ENCODE results near the gene ZNF296. TPM values are rescaled to one million over a fixed set of nuclear protein-coding genes. Genes with fewer than 3 reads are reported as not detected.
A peak's percentile ranks its signal among the peaks of the same experiment; 100 is the strongest.

The ZNF296 gene
- 1 to 10 TPM in 1 of 2 donors, under 1 TPM in 1; 0.87 to 2.9 TPM for total RNA-seq

GRCh38 chr19:45076029-45076850 is at the start of gene ZNF296:
Gene ZNF296, minus strand, starts transcription at chr19:45076478. Its CDS starts 105 bp downstream, at chr19:45076373.
- Histone ChIP-seq H3K36me3 (no peaks in the 10 kb centered on the region), H3K9me3 (no peaks in the 10 kb centered on the region), H3K4me3 (peak within 1 kb of the TSS; percentile 29 to 34), H3K27me3 (replicated peaks; ENCODE audit: insufficient read depth) (no peaks in the 10 kb centered on the region), H3K27ac (peak within 1 kb of the TSS; percentile 41 to 65), H3K4me1 (replicated peaks) (peaks cover 5% of the 10 kb centered on the region)
- TF ChIP-seq, protein P1, sequence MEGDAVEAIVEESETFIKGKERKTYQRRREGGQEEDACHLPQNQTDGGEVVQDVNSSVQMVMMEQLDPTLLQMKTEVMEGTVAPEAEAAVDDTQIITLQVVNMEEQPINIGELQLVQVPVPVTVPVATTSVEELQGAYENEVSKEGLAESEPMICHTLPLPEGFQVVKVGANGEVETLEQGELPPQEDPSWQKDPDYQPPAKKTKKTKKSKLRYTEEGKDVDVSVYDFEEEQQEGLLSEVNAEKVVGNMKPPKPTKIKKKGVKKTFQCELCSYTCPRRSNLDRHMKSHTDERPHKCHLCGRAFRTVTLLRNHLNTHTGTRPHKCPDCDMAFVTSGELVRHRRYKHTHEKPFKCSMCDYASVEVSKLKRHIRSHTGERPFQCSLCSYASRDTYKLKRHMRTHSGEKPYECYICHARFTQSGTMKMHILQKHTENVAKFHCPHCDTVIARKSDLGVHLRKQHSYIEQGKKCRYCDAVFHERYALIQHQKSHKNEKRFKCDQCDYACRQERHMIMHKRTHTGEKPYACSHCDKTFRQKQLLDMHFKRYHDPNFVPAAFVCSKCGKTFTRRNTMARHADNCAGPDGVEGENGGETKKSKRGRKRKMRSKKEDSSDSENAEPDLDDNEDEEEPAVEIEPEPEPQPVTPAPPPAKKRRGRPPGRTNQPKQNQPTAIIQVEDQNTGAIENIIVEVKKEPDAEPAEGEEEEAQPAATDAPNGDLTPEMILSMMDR (IDR thresholded peaks at IDR 0.05): no peak
- TF ChIP-seq POLR2AphosphoS5 (IDR thresholded peaks at IDR 0.05): peak; percentile 75
- peak; percentile 90 for TF ChIP-seq POLR2A (IDR thresholded peaks at IDR 0.05)
- peak; percentile 79 for DNase-seq (ENCODE audit: low spot score)
- WGBS: 3% methylated on average over 70 of the region's 81 CpGs
- intact Hi-C loops (cut with DNase I): no loop called here

GRCh38 chr19:45125360-45125759 is 49.1 kb upstream of the ZNF296 start:
- intact Hi-C loops (cut with DNase I): no loop called here
- Histone ChIP-seq H3K36me3 (no peaks in the 10 kb centered on the region), H3K27me3 (replicated peaks; ENCODE audit: insufficient read depth) (no peaks in the 10 kb centered on the region), H3K4me1 (replicated peaks) (peaks cover 9% of the 10 kb centered on the region), H3K4me3 (no peak overlapping the region), H3K9me3 (no peaks in the 10 kb centered on the region), H3K27ac (no peak overlapping the region)
- 96% methylated on average over 9 of the region's 9 CpGs for WGBS
- no peak for DNase-seq (ENCODE audit: low spot score)
- TF ChIP-seq, protein P1 (IDR thresholded peaks at IDR 0.05): no peak
- TF ChIP-seq POLR2AphosphoS5 (IDR thresholded peaks at IDR 0.05) (no peak), POLR2A (IDR thresholded peaks at IDR 0.05) (no peak)

GRCh38 chr19:45124021-45124420 is 47.7 kb upstream of the ZNF296 start:
- Histone ChIP-seq H3K4me3 (no peak overlapping the region), H3K9me3 (no peaks in the 10 kb centered on the region), H3K27ac (no peak overlapping the region), H3K4me1 (replicated peaks) (peaks cover 9% of the 10 kb centered on the region), H3K27me3 (replicated peaks; ENCODE audit: insufficient read depth) (no peaks in the 10 kb centered on the region), H3K36me3 (no peaks in the 10 kb centered on the region)
- TF ChIP-seq, protein P1 (IDR thresholded peaks at IDR 0.05): no peak
- TF ChIP-seq POLR2A (IDR thresholded peaks at IDR 0.05): no peak
- intact Hi-C loops (cut with DNase I): no loop called here
- DNase-seq (ENCODE audit: low spot score): no peak
- whole genome bisulfite sequencing: 69% methylated on average over 6 of the region's 6 CpGs

GRCh38 chr19:45123440-45123850 is 47.2 kb upstream of the ZNF296 start:
- intact Hi-C loops (cut with DNase I): no loop called here

More at GRCh38 chr19:45123440-45123850, 47.2 kb upstream of the ZNF296 start:
- no peak overlapping the region for H3K27ac ChIP-seq
- H3K9me3 ChIP-seq: no peaks in the 10 kb centered on the region
- H3K4me3 ChIP-seq: no peak overlapping the region
- TF ChIP-seq, protein P1 (IDR thresholded peaks at IDR 0.05): no peak
- peak; percentile 56 for TF ChIP-seq POLR2AphosphoS5 (IDR thresholded peaks at IDR 0.05)
- H3K36me3 ChIP-seq: no peaks in the 10 kb centered on the region
- peak; percentile 72 for DNase-seq (ENCODE audit: low spot score)
- peaks cover 9% of the 10 kb centered on the region for H3K4me1 ChIP-seq (replicated peaks)
- 36% methylated on average over 9 of the region's 9 CpGs for WGBS
- no peaks in the 10 kb centered on the region for H3K27me3 ChIP-seq (replicated peaks; ENCODE audit: insufficient read depth)

Measured in prostate gland (tissue), 2 donors.